ENCODE results near the gene LEP.

LEP gene

DNA sequence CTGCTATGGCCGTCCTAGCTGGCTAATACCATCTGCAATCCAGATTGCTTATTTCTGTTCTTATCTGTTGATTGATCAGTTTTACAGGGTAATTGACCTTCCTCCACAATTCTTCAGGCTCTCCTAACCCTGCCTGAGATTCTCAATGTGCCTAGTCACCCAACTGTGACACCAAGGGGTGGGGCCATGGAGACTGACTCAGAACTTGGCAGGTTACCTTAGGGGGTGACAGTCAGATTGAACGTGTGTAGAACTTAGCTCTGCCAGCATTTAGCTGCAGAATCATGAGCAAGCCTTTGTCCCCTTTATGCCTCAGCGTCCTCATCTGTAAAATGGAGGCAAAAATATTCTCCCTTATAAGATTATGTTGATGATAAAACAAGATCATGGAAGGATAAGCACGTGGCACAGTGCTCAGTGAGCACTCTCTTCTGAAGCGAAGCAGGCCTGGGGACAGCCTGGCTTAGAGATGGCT lies 19.1 kb upstream of the LEP start:
- TF ChIP-seq USF1 (IDR thresholded peaks at IDR 0.05) = no peak
- no peak for TF ChIP-seq CEBPB (IDR thresholded peaks at IDR 0.05)
- TF ChIP-seq NFIC (IDR thresholded peaks at IDR 0.05) = peak; percentile 71

GRCh38 chr7:128226132-128226980 lies 14.7 kb upstream of the LEP start:
- TF ChIP-seq TEAD4 (IDR thresholded peaks at IDR 0.05) (no peak), USF1 (IDR thresholded peaks at IDR 0.05) (no peak), YY1 (IDR thresholded peaks at IDR 0.05; ENCODE audit: low read depth) (no peak), NFIC (IDR thresholded peaks at IDR 0.05) (no peak), CEBPB (IDR thresholded peaks at IDR 0.05) (no peak), ZBTB7A (IDR thresholded peaks at IDR 0.05; ENCODE audit: low read depth) (no peak), FOXM1 (IDR thresholded peaks at IDR 0.05; ENCODE audit: borderline replicate concordance, low read depth) (no peak), CREB1 (IDR thresholded peaks at IDR 0.05; ENCODE audit: low read depth) (no peak), TCF12 (IDR thresholded peaks at IDR 0.05; ENCODE audit: low read depth) (no peak), EP300 (IDR thresholded peaks at IDR 0.05; ENCODE audit: borderline replicate concordance) (no peak), RAD21 (IDR thresholded peaks at IDR 0.05; ENCODE audit: low read depth) (no peak), TAF1 (IDR thresholded peaks at IDR 0.05; ENCODE audit: low read depth) (no peak), EGR1 (IDR thresholded peaks at IDR 0.05) (no peak)
- TF ChIP-seq, protein P1, sequence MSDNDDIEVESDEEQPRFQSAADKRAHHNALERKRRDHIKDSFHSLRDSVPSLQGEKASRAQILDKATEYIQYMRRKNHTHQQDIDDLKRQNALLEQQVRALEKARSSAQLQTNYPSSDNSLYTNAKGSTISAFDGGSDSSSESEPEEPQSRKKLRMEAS (IDR thresholded peaks at IDR 0.05) = no peak
- TF ChIP-seq, protein P2, sequence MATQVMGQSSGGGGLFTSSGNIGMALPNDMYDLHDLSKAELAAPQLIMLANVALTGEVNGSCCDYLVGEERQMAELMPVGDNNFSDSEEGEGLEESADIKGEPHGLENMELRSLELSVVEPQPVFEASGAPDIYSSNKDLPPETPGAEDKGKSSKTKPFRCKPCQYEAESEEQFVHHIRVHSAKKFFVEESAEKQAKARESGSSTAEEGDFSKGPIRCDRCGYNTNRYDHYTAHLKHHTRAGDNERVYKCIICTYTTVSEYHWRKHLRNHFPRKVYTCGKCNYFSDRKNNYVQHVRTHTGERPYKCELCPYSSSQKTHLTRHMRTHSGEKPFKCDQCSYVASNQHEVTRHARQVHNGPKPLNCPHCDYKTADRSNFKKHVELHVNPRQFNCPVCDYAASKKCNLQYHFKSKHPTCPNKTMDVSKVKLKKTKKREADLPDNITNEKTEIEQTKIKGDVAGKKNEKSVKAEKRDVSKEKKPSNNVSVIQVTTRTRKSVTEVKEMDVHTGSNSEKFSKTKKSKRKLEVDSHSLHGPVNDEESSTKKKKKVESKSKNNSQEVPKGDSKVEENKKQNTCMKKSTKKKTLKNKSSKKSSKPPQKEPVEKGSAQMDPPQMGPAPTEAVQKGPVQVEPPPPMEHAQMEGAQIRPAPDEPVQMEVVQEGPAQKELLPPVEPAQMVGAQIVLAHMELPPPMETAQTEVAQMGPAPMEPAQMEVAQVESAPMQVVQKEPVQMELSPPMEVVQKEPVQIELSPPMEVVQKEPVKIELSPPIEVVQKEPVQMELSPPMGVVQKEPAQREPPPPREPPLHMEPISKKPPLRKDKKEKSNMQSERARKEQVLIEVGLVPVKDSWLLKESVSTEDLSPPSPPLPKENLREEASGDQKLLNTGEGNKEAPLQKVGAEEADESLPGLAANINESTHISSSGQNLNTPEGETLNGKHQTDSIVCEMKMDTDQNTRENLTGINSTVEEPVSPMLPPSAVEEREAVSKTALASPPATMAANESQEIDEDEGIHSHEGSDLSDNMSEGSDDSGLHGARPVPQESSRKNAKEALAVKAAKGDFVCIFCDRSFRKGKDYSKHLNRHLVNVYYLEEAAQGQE (IDR thresholded peaks at IDR 0.05; ENCODE audit: low read depth) = no peak

GRCh38 chr7:128227271-128227670 lies 13.8 kb upstream of the LEP start:
- TF ChIP-seq RAD21 (IDR thresholded peaks at IDR 0.05; ENCODE audit: low read depth) (no peak), TEAD4 (IDR thresholded peaks at IDR 0.05) (no peak), TAF1 (IDR thresholded peaks at IDR 0.05; ENCODE audit: low read depth) (no peak)

DNA sequence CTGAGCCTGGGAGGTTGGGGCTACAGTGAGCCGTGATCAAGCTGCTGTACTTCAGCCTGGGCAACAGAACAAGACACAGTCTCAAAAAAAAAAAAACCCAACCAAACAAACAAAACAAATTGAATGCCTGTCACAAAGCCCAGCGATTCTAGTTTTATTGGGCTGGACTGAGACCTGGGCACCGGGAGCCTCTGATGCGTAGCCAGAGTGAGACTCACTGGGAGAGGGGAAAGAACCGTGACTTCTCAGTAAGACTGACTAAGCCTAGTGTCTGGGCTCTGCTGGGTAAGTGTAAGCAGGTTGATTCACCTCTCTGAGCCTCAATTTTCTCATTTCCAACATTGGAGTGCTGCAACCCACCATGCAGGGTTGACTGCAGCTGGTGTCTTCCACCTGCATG lies 10.1 kb upstream of the LEP start:
- TF ChIP-seq, protein P1 (IDR thresholded peaks at IDR 0.05) = no peak
- TF ChIP-seq EGR1 (IDR thresholded peaks at IDR 0.05) (no peak), CREB1 (IDR thresholded peaks at IDR 0.05; ENCODE audit: low read depth) (no peak), NFIC (IDR thresholded peaks at IDR 0.05) (no peak), EP300 (IDR thresholded peaks at IDR 0.05; ENCODE audit: borderline replicate concordance) (no peak), CEBPB (IDR thresholded peaks at IDR 0.05) (no peak), TCF12 (IDR thresholded peaks at IDR 0.05; ENCODE audit: low read depth) (no peak), FOXM1 (IDR thresholded peaks at IDR 0.05; ENCODE audit: borderline replicate concordance, low read depth) (no peak), RAD21 (IDR thresholded peaks at IDR 0.05; ENCODE audit: low read depth) (no peak), USF1 (IDR thresholded peaks at IDR 0.05) (no peak), TEAD4 (IDR thresholded peaks at IDR 0.05) (no peak), ZBTB7A (IDR thresholded peaks at IDR 0.05; ENCODE audit: low read depth) (no peak)
- TF ChIP-seq, protein P2 (IDR thresholded peaks at IDR 0.05; ENCODE audit: low read depth) = no peak

- no peak for TF ChIP-seq TEAD4 (IDR thresholded peaks at IDR 0.05)
- no peak for TF ChIP-seq EP300 (IDR thresholded peaks at IDR 0.05; ENCODE audit: borderline replicate concordance)
- TF ChIP-seq USF1 (IDR thresholded peaks at IDR 0.05) = no peak
- TF ChIP-seq CEBPB (IDR thresholded peaks at IDR 0.05) = no peak
- TF ChIP-seq TCF12 (IDR thresholded peaks at IDR 0.05; ENCODE audit: low read depth) = no peak
- no peak for TF ChIP-seq EGR1 (IDR thresholded peaks at IDR 0.05)
- no peak for TF ChIP-seq ZBTB7A (IDR thresholded peaks at IDR 0.05; ENCODE audit: low read depth)
- TF ChIP-seq, protein P1 (IDR thresholded peaks at IDR 0.05) = no peak
- TF ChIP-seq NFIC (IDR thresholded peaks at IDR 0.05) = no peak
- no peak for TF ChIP-seq FOXM1 (IDR thresholded peaks at IDR 0.05; ENCODE audit: borderline replicate concordance, low read depth)
- TF ChIP-seq CREB1 (IDR thresholded peaks at IDR 0.05; ENCODE audit: low read depth) = no peak
- TF ChIP-seq TAF1 (IDR thresholded peaks at IDR 0.05; ENCODE audit: low read depth) = no peak
- TF ChIP-seq, protein P2 (IDR thresholded peaks at IDR 0.05; ENCODE audit: low read depth) = no peak
- no peak for TF ChIP-seq RAD21 (IDR thresholded peaks at IDR 0.05; ENCODE audit: low read depth)
- no peak for TF ChIP-seq YY1 (IDR thresholded peaks at IDR 0.05; ENCODE audit: low read depth)
These were observed 9.4 kb upstream of the LEP start for GRCh38 chr7:128231677-128232076.

Data from Ishikawa (cell line).